OCI-LY1 (cell line): Measurements from ENCODE around the gene CYP11A1.

Experiments
- H2AFZ ChIP-seq: fragments of 200-600 bp; sonication (generic), shearing (Covaris generic); 2 replicates; pipeline ENCODE4 v1.6.0; 2014; ENCODE audit warnings: antibody characterized with exemption, mild to moderate bottlenecking, low read length
- H3F3A ChIP-seq: fragments of 200-600 bp; sonication (generic), shearing (Covaris generic); 2 replicates; pipeline ENCODE4 v1.6.0; 2014; ENCODE audit warnings: mild to moderate bottlenecking, antibody characterized with exemption, low read length, moderate library complexity; ENCODE audit not compliant: insufficient read depth
- H3K27ac ChIP-seq: fragments of 200-600 bp; sonication (generic); 2 replicates; pipeline ENCODE4 v1.5.1; 2014; ENCODE audit warnings: low read length, mixed run types, mild to moderate bottlenecking, low read depth; ENCODE audit not compliant: poor library complexity, severe bottlenecking
- H3K27me3 ChIP-seq: fragments of 200-600 bp; sonication (generic); 2 replicates; pipeline ENCODE4 v1.6.0; 2014; ENCODE audit warnings: antibody characterized with exemption, mild to moderate bottlenecking, low read length, moderate library complexity; ENCODE audit not compliant: insufficient read depth
- H3K36me3 ChIP-seq: fragments of 200-600 bp; sonication (generic); 2 replicates; pipeline ENCODE4 v1.6.1; 2014; ENCODE audit warnings: mild to moderate bottlenecking, antibody characterized with exemption, low read length, moderate library complexity, mixed read lengths; ENCODE audit not compliant: insufficient read depth
- H3K4me1 ChIP-seq: fragments of 200-600 bp; sonication (generic); 2 replicates; pipeline ENCODE4 v1.5.1; 2014; ENCODE audit warnings: mild to moderate bottlenecking, low read length, moderate library complexity; ENCODE audit not compliant: insufficient read depth, severe bottlenecking
- H3K4me2 ChIP-seq: fragments of 200-600 bp; sonication (generic), shearing (Covaris generic); 2 replicates; pipeline ENCODE4 v1.6.1; 2014; ENCODE audit warnings: low read length
- H3K4me3 ChIP-seq: fragments of 200-600 bp; sonication (generic); 2 replicates; pipeline ENCODE4 v1.5.1; 2014; ENCODE audit warnings: low read length, low read depth, mild to moderate bottlenecking, mixed read lengths; ENCODE audit not compliant: poor library complexity, severe bottlenecking
- H3K79me2 ChIP-seq: fragments of 200-600 bp; shearing (Covaris generic); 2 replicates; pipeline ENCODE4 v1.6.1; 2016; ENCODE audit warnings: mixed run types, low read length, mixed read lengths; ENCODE audit not compliant: insufficient read depth
- H3K9ac ChIP-seq: fragments of 200-600 bp; sonication (generic), shearing (Covaris generic); 2 replicates; pipeline ENCODE4 v1.6.1; 2014; ENCODE audit warnings: mild to moderate bottlenecking, low read length, mixed read lengths
- H3K9me2 ChIP-seq: fragments of 200-600 bp; sonication (generic), shearing (Covaris generic); 2 replicates; pipeline ENCODE4 v1.6.1; 2014; ENCODE audit warnings: low read depth, mild to moderate bottlenecking, low read length, mixed read lengths
- H3K9me3 ChIP-seq: fragments of 200-600 bp; shearing (Covaris generic); 2 replicates; pipeline ENCODE4 v1.6.1; 2014; ENCODE audit warnings: low read length, mixed read lengths
- H4K20me1 ChIP-seq: fragments of 200-600 bp; sonication (generic), shearing (Covaris generic); 2 replicates; pipeline ENCODE4 v1.6.0; 2016; ENCODE audit warnings: mild to moderate bottlenecking, low read length; ENCODE audit not compliant: insufficient read depth
- CTCF ChIP-seq: fragments of 200-600 bp; sonication (generic), shearing (Covaris generic); IDR thresholded peaks from 2 replicates; pipeline ENCODE4 v1.5.1; 2017; ENCODE audit warnings: mild to moderate bottlenecking, antibody characterized with exemption, low read length, moderate library complexity, mixed read lengths
- EZH2 ChIP-seq: fragments of 200-600 bp; sonication (generic), shearing (Covaris generic); IDR thresholded peaks from 2 replicates; pipeline ENCODE4 v1.8.0; 2017; ENCODE audit warnings: borderline replicate concordance, mixed run types, mild to moderate bottlenecking, antibody characterized with exemption, low read length, moderate library complexity, mixed read lengths

The CYP11A1 gene

DNA sequence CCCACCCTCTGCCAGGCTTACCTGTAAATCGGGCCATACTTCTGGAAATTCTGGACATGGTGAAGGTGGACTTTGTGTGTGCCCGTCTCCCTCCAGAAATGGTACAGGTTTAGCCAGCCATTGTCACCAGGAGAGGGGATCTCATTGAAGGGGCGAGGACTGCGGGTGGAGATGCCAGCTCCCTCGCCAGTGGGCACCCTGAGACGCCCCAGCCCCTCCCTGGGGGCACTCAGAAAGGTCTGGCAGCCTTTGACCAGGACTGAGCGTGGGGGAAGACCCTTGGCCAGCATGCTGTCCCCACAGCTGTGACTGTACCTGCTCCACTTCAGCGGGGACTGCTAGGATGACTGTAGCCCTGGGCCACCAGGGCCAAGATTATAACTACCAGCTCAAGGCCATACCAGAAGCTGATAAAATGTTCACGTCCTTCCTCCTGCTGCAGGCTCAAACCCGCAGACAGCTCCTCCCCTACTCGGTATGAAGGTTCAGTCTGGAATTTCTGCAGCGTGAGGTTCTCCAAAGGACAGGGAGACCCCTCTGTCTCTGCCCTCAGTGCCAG, at the start of gene CYP11A1:
Gene CYP11A1 (minus strand): TSS at position 351 of the 559 bp plus-strand sequence. CDS start 61 bp downstream, at position 290.
- H3K79me2 ChIP-seq = no peaks in the 10 kb centered on the region
- no peak within 1 kb of the TSS for H3K9ac ChIP-seq
- H3K9me2 ChIP-seq = no peaks in the 10 kb centered on the region
- H3K4me1 ChIP-seq = no peaks in the 10 kb centered on the region
- peaks cover 4% of the 10 kb centered on the region; the same call in 1 of the 2 replicates for H3K27me3 ChIP-seq
- no peak within 1 kb of the TSS for H2AFZ ChIP-seq
- no peak within 1 kb of the TSS for H3K4me3 ChIP-seq
- no peaks in the 10 kb centered on the region for H3K36me3 ChIP-seq
- H3F3A ChIP-seq = no peaks in the 10 kb centered on the region
- H3K27ac ChIP-seq = no peak within 1 kb of the TSS
- H4K20me1 ChIP-seq = no peaks in the 10 kb centered on the region
- H3K4me2 ChIP-seq = no peak within 1 kb of the TSS
- TF ChIP-seq EZH2 (no peak), CTCF (no peak)
- no peaks in the 10 kb centered on the region for H3K9me3 ChIP-seq

DNA sequence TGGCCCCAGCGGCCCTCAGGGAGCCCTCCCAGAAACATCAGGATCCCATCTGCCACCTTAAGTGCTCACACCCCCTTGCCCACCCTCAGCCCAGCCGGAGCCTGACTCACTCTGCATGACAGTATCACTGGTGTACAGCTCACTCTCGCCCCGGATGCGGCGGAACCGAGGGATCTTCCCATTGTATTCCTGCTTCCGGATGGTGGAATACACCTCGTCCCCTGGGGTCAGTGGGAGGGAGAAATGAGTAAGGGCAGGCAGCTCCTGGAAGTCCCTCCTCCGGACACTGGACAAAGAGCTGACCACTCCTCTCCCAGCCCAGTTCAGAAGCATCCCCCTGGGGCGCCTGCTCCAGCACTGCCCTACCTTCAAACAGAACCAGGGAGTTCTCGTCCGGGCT, 49.8 kb upstream of the CYP11A1 start:
- no peaks in the 10 kb centered on the region for H3K4me1 ChIP-seq
- no peaks in the 10 kb centered on the region for H3F3A ChIP-seq
- H4K20me1 ChIP-seq = no peaks in the 10 kb centered on the region
- H3K36me3 ChIP-seq = no peaks in the 10 kb centered on the region
- no peaks in the 10 kb centered on the region for H3K9me2 ChIP-seq
- peaks cover 12% of the 10 kb centered on the region; the same call in 1 of the 2 replicates for H3K27me3 ChIP-seq
- H3K4me3 ChIP-seq = no peak overlapping the region
- no peak overlapping the region for H3K9ac ChIP-seq
- TF ChIP-seq EZH2 = no peak
- no peak for TF ChIP-seq CTCF
- no peak overlapping the region for H3K4me2 ChIP-seq
- H2AFZ ChIP-seq = no peak overlapping the region
- H3K79me2 ChIP-seq = no peaks in the 10 kb centered on the region
- no peak overlapping the region for H3K27ac ChIP-seq
- H3K9me3 ChIP-seq = no peaks in the 10 kb centered on the region

- H3K9ac ChIP-seq = no peak overlapping the region
- H3F3A ChIP-seq = no peaks in the 10 kb centered on the region
- no peak overlapping the region for H3K4me3 ChIP-seq
- H3K36me3 ChIP-seq = no peaks in the 10 kb centered on the region
- no peaks in the 10 kb centered on the region for H3K4me1 ChIP-seq
- no peaks in the 10 kb centered on the region for H4K20me1 ChIP-seq
- no peak overlapping the region for H3K4me2 ChIP-seq
- no peak overlapping the region for H3K27ac ChIP-seq
- TF ChIP-seq CTCF (no peak), EZH2 (no peak)
- no peaks in the 10 kb centered on the region for H3K9me2 ChIP-seq
- H2AFZ ChIP-seq = no peak overlapping the region
- no peaks in the 10 kb centered on the region for H3K79me2 ChIP-seq
- peaks cover 7% of the 10 kb centered on the region; the same call in 1 of the 2 replicates for H3K27me3 ChIP-seq
- no peaks in the 10 kb centered on the region for H3K9me3 ChIP-seq
These were observed 48.8 kb upstream of the CYP11A1 start for GRCh38 chr15:74415966-74416916.
